PC-3 (cell line): ENCODE results near the gene ADCY9. TPM values are rescaled to one million over a fixed set of nuclear protein-coding genes. Genes with fewer than 3 reads are reported as not detected.

Experiments
- ATAC-seq: fragments of 200-7000 bp; cut with Tn5 transposase; 2 replicates; pipeline ENCODE4 v1.9.1; 2020; ENCODE audit warnings: mild to moderate bottlenecking, moderate library complexity
- BruUV-seq: library from RNA; stranded (reverse); fragments of 400-500 nt; replicated peaks from 2 replicates; lab custom pipeline; 2021; lab: Mats Ljungman, UMichigan
- CTCF ChIA-PET: fragments of 300-600 bp; sonication (Branson Sonifier 250); formaldehyde crosslinking; loops from one replicate; lab custom pipeline; 2022; ENCODE audit warnings: antibody characterized with exemption; lab: Charles Lee
- POLR2A ChIA-PET: fragments of 300-600 bp; sonication (Branson Sonifier 250); formaldehyde crosslinking; loops from one replicate; lab custom pipeline; 2022; ENCODE audit warnings: antibody characterized with exemption; ENCODE audit not compliant: unreplicated experiment; lab: Charles Lee
- DNase-seq: peaks from one replicate; pipeline ENCODE4 v3.0.0-alpha.2; 2015
- H2AFZ ChIP-seq: fragments of 300-600 bp; sonication (generic); 2 replicates; pipeline ENCODE4 v1.6.0; 2016; ENCODE audit warnings: antibody characterized with exemption, low read length
- H3F3A ChIP-seq: fragments of 300-600 bp; sonication (generic); one replicate; pipeline ENCODE4 v1.6.0; 2017; ENCODE audit warnings: antibody characterized with exemption, low read length, control low read depth, mild to moderate bottlenecking; ENCODE audit not compliant: unreplicated experiment
- H3K27ac ChIP-seq: fragments of 300-600 bp; sonication (generic); 2 replicates; pipeline ENCODE4 v1.5.1; 2016; ENCODE audit warnings: mild to moderate bottlenecking, low read length
- H3K27me3 ChIP-seq: fragments of 300-600 bp; sonication (generic); 2 replicates; pipeline ENCODE4 v1.6.1; 2016; ENCODE audit warnings: low read length, mixed read lengths
- H3K36me3 ChIP-seq: fragments of 300-600 bp; sonication (generic); 2 replicates; pipeline ENCODE4 v1.6.1; 2016; ENCODE audit warnings: low read depth, mixed run types, low read length, mixed read lengths
- H3K4me1 ChIP-seq: fragments of 300-600 bp; sonication (generic); 2 replicates; pipeline ENCODE4 v1.5.1; 2016; ENCODE audit warnings: low read length; ENCODE audit not compliant: insufficient read depth
- H3K4me2 ChIP-seq: fragments of 300-600 bp; sonication (generic); 2 replicates; pipeline ENCODE4 v1.6.0; 2016; ENCODE audit warnings: low read length
- H3K4me3 ChIP-seq: fragments of 300-600 bp; sonication (generic); 2 replicates; pipeline ENCODE4 v1.5.1; 2016; ENCODE audit warnings: mild to moderate bottlenecking, low read length, mixed read lengths
- H3K79me2 ChIP-seq: fragments of 300-600 bp; sonication (generic); 2 replicates; pipeline ENCODE4 v1.6.1; 2017; ENCODE audit warnings: low read length, mixed read lengths
- H3K9ac ChIP-seq: fragments of 300-600 bp; sonication (generic); 2 replicates; pipeline ENCODE4 v1.6.0; 2016; ENCODE audit warnings: mild to moderate bottlenecking, low read length
- H3K9me2 ChIP-seq: fragments of 300-600 bp; sonication (generic); replicated peaks from 2 replicates; pipeline ENCODE4 v1.6.1; 2016; ENCODE audit warnings: mixed run types, low read length, mixed read lengths
- H3K9me3 ChIP-seq: fragments of 300-600 bp; sonication (generic); 2 replicates; pipeline ENCODE4 v1.6.1; 2016; ENCODE audit warnings: low read length, mixed read lengths
- H4K20me1 ChIP-seq: fragments of 300-600 bp; sonication (generic); 2 replicates; pipeline ENCODE4 v1.6.1; 2016; ENCODE audit warnings: low read length, mixed read lengths
- EZH2 ChIP-seq: fragments of 300-600 bp; sonication (generic); IDR thresholded peaks from one replicate; pipeline ENCODE4 v1.6.1; 2017; ENCODE audit warnings: antibody characterized with exemption, mild to moderate bottlenecking, low read length; ENCODE audit not compliant: unreplicated experiment
- EZH2phosphoT487 ChIP-seq: fragments of 300-600 bp; sonication (generic); IDR thresholded peaks from 2 replicates; pipeline ENCODE4 v1.6.1; 2018; ENCODE audit warnings: mild to moderate bottlenecking, antibody characterized with exemption, low read length, borderline replicate concordance
- intact Hi-C: fragments of 100-400 bp; cut with micrococcal nuclease; formaldehyde crosslinking; loops from 2 replicates; pipeline ENCODE4 v1.9.0; 2023
- total RNA-seq: library from RNA; depleted of rRNA; stranded (reverse); fragments of >200 nt; gene quantifications from 2 replicates; pipeline ENCODE4 v1.2.3, GENCODE V29; 2014
- TF ChIP-seq, protein P1 (sequence below): fragments of 300-600 bp; sonication (generic); conservative IDR thresholded peaks from 2 replicates; pipeline ENCODE4 v1.5.1; 2017; ENCODE audit warnings: antibody characterized with exemption, low read depth, mild to moderate bottlenecking, low read length

Gene ADCY9
- total RNA-seq, 1 experiment from 2014 or later, result 6.2 TPM

DNA sequence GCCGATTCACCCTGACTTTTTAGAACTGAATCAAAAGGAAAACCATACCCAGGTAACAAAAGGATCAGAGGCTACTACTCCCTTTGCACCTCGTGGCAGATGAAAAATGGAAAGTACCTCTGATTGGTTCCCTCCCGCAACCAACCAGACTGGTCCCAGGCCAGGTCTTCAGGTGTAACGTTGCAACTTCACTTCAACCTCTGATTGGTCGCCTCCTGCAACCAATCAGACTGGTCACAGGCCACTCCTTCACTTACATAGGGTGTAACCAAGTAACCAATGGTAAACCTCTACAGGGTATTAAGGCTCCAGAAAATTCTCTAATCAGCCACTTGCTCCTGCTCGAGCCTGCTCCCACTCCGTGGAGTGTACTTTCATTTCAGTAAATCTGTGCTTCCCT is 89.4 kb downstream of the ADCY9 start:
- Histone ChIP-seq H4K20me1 (no peaks in the 10 kb centered on the region), H3F3A (no peaks in the 10 kb centered on the region), H3K4me1 (no peaks in the 10 kb centered on the region), H3K4me2 (no peak overlapping the region), H3K27ac (no peak overlapping the region), H3K79me2 (no peaks in the 10 kb centered on the region), H3K27me3 (no peaks in the 10 kb centered on the region), H3K36me3 (no peaks in the 10 kb centered on the region), H3K9ac (no peak overlapping the region), H3K9me3 (no peaks in the 10 kb centered on the region), H3K9me2 (no peaks in the 10 kb centered on the region), H3K4me3 (no peak overlapping the region), H2AFZ (no peak overlapping the region)
- no peak for ATAC-seq
- intact Hi-C loops, result no loop called here
- CTCF ChIA-PET, result no interaction called here
- POLR2A ChIA-PET, result no interaction called here
- no peak for TF ChIP-seq EZH2
- no peak for TF ChIP-seq EZH2phosphoT487
- TF ChIP-seq, protein P1, sequence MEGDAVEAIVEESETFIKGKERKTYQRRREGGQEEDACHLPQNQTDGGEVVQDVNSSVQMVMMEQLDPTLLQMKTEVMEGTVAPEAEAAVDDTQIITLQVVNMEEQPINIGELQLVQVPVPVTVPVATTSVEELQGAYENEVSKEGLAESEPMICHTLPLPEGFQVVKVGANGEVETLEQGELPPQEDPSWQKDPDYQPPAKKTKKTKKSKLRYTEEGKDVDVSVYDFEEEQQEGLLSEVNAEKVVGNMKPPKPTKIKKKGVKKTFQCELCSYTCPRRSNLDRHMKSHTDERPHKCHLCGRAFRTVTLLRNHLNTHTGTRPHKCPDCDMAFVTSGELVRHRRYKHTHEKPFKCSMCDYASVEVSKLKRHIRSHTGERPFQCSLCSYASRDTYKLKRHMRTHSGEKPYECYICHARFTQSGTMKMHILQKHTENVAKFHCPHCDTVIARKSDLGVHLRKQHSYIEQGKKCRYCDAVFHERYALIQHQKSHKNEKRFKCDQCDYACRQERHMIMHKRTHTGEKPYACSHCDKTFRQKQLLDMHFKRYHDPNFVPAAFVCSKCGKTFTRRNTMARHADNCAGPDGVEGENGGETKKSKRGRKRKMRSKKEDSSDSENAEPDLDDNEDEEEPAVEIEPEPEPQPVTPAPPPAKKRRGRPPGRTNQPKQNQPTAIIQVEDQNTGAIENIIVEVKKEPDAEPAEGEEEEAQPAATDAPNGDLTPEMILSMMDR, result no peak
- no TSS peak for BruUV-seq
- DNase-seq, result no peak

DNA sequence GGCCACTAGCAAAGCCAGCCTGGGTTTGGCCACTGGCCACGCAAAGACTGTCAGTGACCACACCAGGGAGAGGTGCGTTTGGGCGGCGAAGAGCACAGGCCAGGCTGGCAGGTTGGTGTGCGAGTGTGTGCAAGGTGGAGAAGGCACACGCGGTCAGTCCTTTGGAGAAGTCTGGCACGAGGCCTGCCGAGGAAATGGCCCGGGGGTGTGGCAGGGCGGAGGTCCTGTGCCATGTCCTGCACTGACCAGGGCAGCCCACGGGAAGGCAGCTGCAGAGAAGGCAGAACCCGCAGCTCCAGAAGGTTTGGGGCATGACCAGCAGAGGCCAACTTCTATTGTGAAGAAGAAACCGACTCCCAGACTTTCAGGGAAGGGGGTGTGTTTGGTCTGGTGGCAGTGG is 90.8 kb downstream of the ADCY9 start:
- H3K79me2 ChIP-seq, result no peaks in the 10 kb centered on the region
- no peaks in the 10 kb centered on the region for H3K9me3 ChIP-seq
- BruUV-seq, result no TSS peak
- no peak overlapping the region for H3K4me3 ChIP-seq
- POLR2A ChIA-PET, result no interaction called here
- H4K20me1 ChIP-seq, result no peaks in the 10 kb centered on the region
- CTCF ChIA-PET, result no interaction called here
- ATAC-seq (no peak), DNase-seq (no peak)
- no peak overlapping the region for H2AFZ ChIP-seq
- H3K9ac ChIP-seq, result no peak overlapping the region
- 0 out of 2 replicates have a peak, but pooled peaks cover 11% of the 10 kb centered on the region for H3K4me1 ChIP-seq
- no peaks in the 10 kb centered on the region for H3K9me2 ChIP-seq
- no peak overlapping the region for H3K4me2 ChIP-seq
- H3K36me3 ChIP-seq, result no peaks in the 10 kb centered on the region
- TF ChIP-seq, protein P1, result no peak
- TF ChIP-seq EZH2 (no peak), EZH2phosphoT487 (no peak)
- no peaks in the 10 kb centered on the region for H3F3A ChIP-seq
- no peak overlapping the region for H3K27ac ChIP-seq
- intact Hi-C loops, result no loop called here
- H3K27me3 ChIP-seq, result no peaks in the 10 kb centered on the region

DNA sequence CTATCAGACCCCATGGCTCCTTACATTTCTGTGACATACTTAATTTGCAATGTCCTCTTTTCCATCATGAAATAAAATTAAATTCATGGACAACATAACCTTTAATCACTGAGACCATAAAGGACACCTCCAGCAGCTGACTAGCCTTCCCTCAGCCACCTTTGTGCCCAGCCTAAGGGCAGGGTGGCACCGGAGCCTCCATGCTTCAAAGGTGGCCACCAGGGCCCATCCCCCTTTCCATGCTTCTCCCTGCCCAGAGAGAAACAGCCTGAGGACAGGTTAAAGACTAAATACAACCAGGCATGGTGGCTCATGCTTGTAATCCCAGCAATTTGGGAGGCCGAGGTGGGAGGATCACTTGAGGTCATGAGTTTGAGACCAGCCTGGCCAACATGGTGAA is 94.3 kb downstream of the ADCY9 start:
- no peak for TF ChIP-seq EZH2phosphoT487
- TF ChIP-seq EZH2, result no peak
- TF ChIP-seq, protein P1, result no peak
- 0 out of 2 replicates have a peak, but pooled peaks cover 11% of the 10 kb centered on the region for H3K4me1 ChIP-seq
- no peak overlapping the region for H2AFZ ChIP-seq
- POLR2A ChIA-PET, result no interaction called here
- ATAC-seq (no peak), DNase-seq (no peak)
- intact Hi-C loops, result no loop called here
- H3K27ac ChIP-seq, result no peak overlapping the region
- H3K9ac ChIP-seq, result no peak overlapping the region
- H4K20me1 ChIP-seq, result no peaks in the 10 kb centered on the region
- no TSS peak for BruUV-seq
- no peaks in the 10 kb centered on the region for H3K36me3 ChIP-seq
- CTCF ChIA-PET, result no interaction called here
- no peaks in the 10 kb centered on the region for H3K27me3 ChIP-seq
- no peaks in the 10 kb centered on the region for H3K79me2 ChIP-seq
- H3F3A ChIP-seq, result no peaks in the 10 kb centered on the region
- H3K4me3 ChIP-seq, result no peak overlapping the region
- H3K4me2 ChIP-seq, result no peak overlapping the region
- no peaks in the 10 kb centered on the region for H3K9me3 ChIP-seq
- H3K9me2 ChIP-seq, result no peaks in the 10 kb centered on the region
